Upper lobe of left lung (tissue), 6 donors: Measurements from ENCODE around the gene EGFLAM. TPM values are rescaled to one million over a fixed set of nuclear protein-coding genes. Genes with fewer than 3 reads are reported as not detected.
A peak's percentile ranks its signal among the peaks of the same experiment; 100 is the strongest.

Experiments used
- ATAC-seq, 2 donors: fragments of 200-7000 bp; cut with Tn5 transposase; one replicate each; pipeline ENCODE4 v1.9.1; 2022; ENCODE audit warnings: mild to moderate bottlenecking in 2 of 2, moderate library complexity in 2 of 2; ENCODE audit not compliant: low FRiP score in 2 of 2
- DNase-seq, 2 donors: peaks; one replicate each; pipeline ENCODE4 v3.0.0-alpha.2; 2019 to 2020
- H3K27ac ChIP-seq, 4 donors: fragments of 200-600 bp; sonication (generic); one replicate each; pipeline ENCODE4 v1.5.1; 2016 to 2019
- H3K27me3 ChIP-seq, 4 donors: fragments of 200-600 bp; sonication (generic); one replicate each; pipeline ENCODE4 v1.5.1; 2017 to 2019
- H3K36me3 ChIP-seq, 4 donors: fragments of 200-600 bp; sonication (generic); one replicate each; pipeline ENCODE4 v1.5.1; 2016 to 2019
- H3K4me1 ChIP-seq, 4 donors: fragments of 200-600 bp; sonication (generic); one replicate each; pipeline ENCODE4 v1.5.1; 2018 to 2019
- H3K4me3 ChIP-seq, 4 donors: fragments of 200-600 bp; sonication (generic); one replicate each; pipeline ENCODE4 v1.5.1; 2017 to 2019; ENCODE audit warnings: mild to moderate bottlenecking in 2 of 4, moderate library complexity in 1 of 4
- H3K9me3 ChIP-seq, 4 donors: fragments of 200-600 bp; sonication (generic); one replicate each; pipeline ENCODE4 v1.5.1; 2018 to 2019
- CTCF ChIP-seq, 6 experiments: fragments of 450-650 bp in 4 of 6; fragments of 200-600 bp in 2 of 6; sonication (generic) in 2 of 6; IDR thresholded peaks; one replicate each; pipeline ENCODE4 v1.5.1; 2016 to 2019; ENCODE audit warnings: antibody characterized with exemption in 6 of 6
- EP300 ChIP-seq, 4 donors: sonication (generic); formaldehyde crosslinking; IDR thresholded peaks; one replicate each; pipeline ENCODE4 v1.5.1; 2017; ENCODE audit warnings: antibody characterized with exemption in 4 of 4, control low read depth in 2 of 4
- POLR2A ChIP-seq, 4 donors: fragments of 450-650 bp; IDR thresholded peaks; one replicate each; pipeline ENCODE4 v1.5.1; 2016 to 2017; ENCODE audit warnings: antibody characterized with exemption in 4 of 4, mild to moderate bottlenecking in 2 of 4
- POLR2AphosphoS5 ChIP-seq, 2 donors: sonication (generic); formaldehyde crosslinking; IDR thresholded peaks; one replicate each; pipeline ENCODE4 v1.5.1; 2017; ENCODE audit warnings: antibody characterized with exemption in 2 of 2
- WGBS, 2 donors: methylation state at CpG; one replicate each; pipeline ENCODE4 v1.1.5; 2017 to 2018; 5-methylcytosine and 5-hydroxymethylcytosine counted together
- total RNA-seq, 6 donors: library from RNA; depleted of rRNA in 4 of 6; stranded (reverse); fragments of >200 nt in 4 of 6; gene quantifications; one replicate each; pipeline versions ENCODE4 v1.1.0 to v1.2.1, GENCODE V29; 2016 to 2021
- donor health status: DM: no; HTN: no; CAD: no; lungs with moderate emphysema.
- donor health status: DM: no; HTN: yes; CAD: no; lungs with severe emphysema.

The EGFLAM gene
- total RNA-seq, 6 donors from 2014 or later, result 0.22 to 5.2 (median 1.6) TPM; not detected in 2

DNA sequence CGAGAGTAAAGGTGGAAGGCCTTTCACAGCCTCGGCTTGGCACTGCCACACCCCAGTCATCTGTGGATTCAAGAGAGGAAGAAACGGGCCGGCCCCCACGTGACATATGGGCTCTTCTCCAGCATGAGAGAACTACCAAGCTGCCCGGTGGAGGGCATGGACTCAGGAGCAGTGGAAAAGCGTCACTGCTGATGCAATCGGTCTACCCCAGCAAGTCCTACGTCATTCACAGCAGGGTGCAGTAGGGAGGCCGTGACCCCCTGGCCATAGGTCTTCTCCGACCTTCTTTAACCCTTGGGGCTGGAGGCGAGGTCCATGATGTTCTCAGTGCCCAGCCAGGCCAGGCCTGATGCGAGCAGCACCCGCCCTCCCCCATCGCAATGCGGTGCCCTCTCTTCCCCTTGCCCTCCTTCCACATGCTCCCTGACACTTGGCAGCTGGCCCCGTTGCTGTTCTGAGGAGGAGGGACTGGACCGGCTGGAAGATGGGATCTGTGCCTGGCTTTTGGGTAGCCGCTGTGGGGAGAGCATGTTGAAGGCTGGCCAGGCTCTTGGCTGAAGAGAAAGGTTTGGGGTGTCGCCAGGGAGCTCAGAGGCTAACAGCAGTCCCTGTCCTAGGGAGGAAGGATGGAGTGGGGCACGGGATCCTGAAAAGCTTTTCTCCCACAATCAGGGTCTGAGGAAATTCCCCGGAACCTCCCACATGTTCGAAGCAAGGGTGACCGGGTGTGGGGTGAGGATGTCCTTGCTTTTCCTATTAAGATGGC is 208.2 kb downstream of the EGFLAM start:
- ATAC-seq, result peak; percentile 9 to 45
- TF ChIP-seq POLR2AphosphoS5 (IDR thresholded peaks at IDR 0.05), result peak; percentile 39 to 69
- TF ChIP-seq POLR2A (IDR thresholded peaks at IDR 0.05), result no peak
- TF ChIP-seq CTCF (IDR thresholded peaks at IDR 0.05), result no peak
- TF ChIP-seq EP300 (IDR thresholded peaks at IDR 0.05), result peak in 1 of 4 donors; percentile 36
- 52 to 65% methylated on average over 13 to 24 of the region's 24 CpGs for WGBS, 2 donors
- peak overlapping the region; percentile 78 to 85 (median 81) for H3K27ac ChIP-seq
- peaks cover 28 to 46% (median 35%) of the 10 kb centered on the region in 4 donors for H3K4me1 ChIP-seq
- DNase-seq, result peak; percentile 32 to 76
- no peaks in the 10 kb centered on the region for H3K36me3 ChIP-seq
- peak overlapping the region in 1 of 4 donors; percentile 13 for H3K4me3 ChIP-seq
- no peaks in the 10 kb centered on the region for H3K9me3 ChIP-seq
- no peaks in the 10 kb centered on the region for H3K27me3 ChIP-seq

DNA sequence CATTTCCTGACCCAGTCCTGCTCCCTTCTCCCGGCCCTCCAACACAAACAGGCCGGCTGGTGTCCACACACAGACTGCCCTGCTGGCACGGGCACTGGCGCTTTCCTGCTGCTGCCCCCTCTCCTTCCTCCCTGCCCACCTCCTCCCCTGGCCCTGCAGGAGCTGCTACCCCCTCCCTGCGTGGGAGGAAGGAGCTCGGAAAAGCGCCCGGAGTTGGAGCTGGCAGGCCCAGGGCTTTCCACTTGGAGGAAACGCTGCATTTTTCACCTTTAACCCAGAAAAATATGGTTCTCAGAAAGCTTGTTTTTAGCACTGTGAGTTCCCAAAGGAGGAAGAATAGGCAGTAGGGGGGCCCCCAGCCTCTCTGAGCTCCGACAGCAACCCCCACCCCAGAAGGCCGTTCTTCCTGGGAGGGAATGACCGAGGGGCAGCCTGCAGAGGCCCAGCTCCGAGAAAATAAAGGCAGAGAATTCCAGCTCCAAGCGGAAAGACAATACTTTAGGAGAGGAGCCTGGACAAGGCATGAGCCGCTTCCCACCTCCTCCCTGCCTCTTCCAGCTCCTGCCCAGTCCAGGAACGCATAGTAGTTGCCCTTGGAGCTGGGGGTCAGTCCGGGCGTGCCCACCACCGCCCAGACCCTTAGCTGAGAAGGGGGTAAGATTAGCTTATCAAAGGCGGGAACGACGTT is 209.1 kb downstream of the EGFLAM start:
- WGBS, 2 donors, result 32 to 39% methylated on average over 21 to 22 of the region's 22 CpGs
- H3K4me3 ChIP-seq, result peak overlapping the region in 2 of 4 donors; percentile 12 to 13

GRCh38 chr5:38468202-38468673 is 209.9 kb downstream of the EGFLAM start:
- Histone ChIP-seq H3K4me1 (peaks cover 28 to 45% (median 33%) of the 10 kb centered on the region in 4 donors), H3K9me3 (no peaks in the 10 kb centered on the region), H3K4me3 (no peak overlapping the region), H3K27ac (peak overlapping the region; percentile 78 to 85 (median 81)), H3K27me3 (no peaks in the 10 kb centered on the region), H3K36me3 (no peaks in the 10 kb centered on the region)
- DNase-seq (no peak), ATAC-seq (peak in 1 of 2 donors; percentile 75)
- TF ChIP-seq POLR2AphosphoS5 (IDR thresholded peaks at IDR 0.05), result peak; percentile 36 to 53
- TF ChIP-seq EP300 (IDR thresholded peaks at IDR 0.05), result no peak
- no peak for TF ChIP-seq CTCF (IDR thresholded peaks at IDR 0.05)
- no peak for TF ChIP-seq POLR2A (IDR thresholded peaks at IDR 0.05)
- 82% methylated on average over 6 to 12 of the region's 12 CpGs for WGBS, 2 donors

More for the DNA sequence above, 209.1 kb downstream of the EGFLAM start:
- ATAC-seq (peak; percentile 18 to 64), DNase-seq (peak in 1 of 2 donors; percentile 72)
- Histone ChIP-seq H3K9me3 (no peaks in the 10 kb centered on the region), H3K27me3 (no peaks in the 10 kb centered on the region), H3K4me1 (peaks cover 28 to 46% (median 35%) of the 10 kb centered on the region in 4 donors), H3K36me3 (no peaks in the 10 kb centered on the region), H3K27ac (peak overlapping the region; percentile 78 to 85 (median 81))
- TF ChIP-seq EP300 (IDR thresholded peaks at IDR 0.05) (no peak), CTCF (IDR thresholded peaks at IDR 0.05) (no peak), POLR2AphosphoS5 (IDR thresholded peaks at IDR 0.05) (no peak), POLR2A (IDR thresholded peaks at IDR 0.05) (no peak)

- Histone ChIP-seq H3K36me3 (no peaks in the 10 kb centered on the region), H3K27ac (peak overlapping the region; percentile 78 to 85 (median 81)), H3K4me1 (peaks cover 21 to 36% (median 25%) of the 10 kb centered on the region in 4 donors), H3K9me3 (no peaks in the 10 kb centered on the region), H3K4me3 (no peak overlapping the region), H3K27me3 (no peaks in the 10 kb centered on the region)
- DNase-seq (peak in 1 of 2 donors; percentile 53), ATAC-seq (peak in 1 of 2 donors; percentile 67)
- TF ChIP-seq CTCF (IDR thresholded peaks at IDR 0.05) (no peak), EP300 (IDR thresholded peaks at IDR 0.05) (peak in 2 of 4 donors; percentile 65 to 82), POLR2A (IDR thresholded peaks at IDR 0.05) (no peak), POLR2AphosphoS5 (IDR thresholded peaks at IDR 0.05) (peak; percentile 64 to 75)
- 71 to 75% methylated on average over 18 of the region's 18 CpGs for WGBS, 2 donors
Observed at GRCh38 chr5:38468978-38469706, 210.8 kb downstream of the EGFLAM start.
